A549 (cell line): ENCODE data around the gene PAM.

Source experiments
- CTCF ChIP-seq: fragments of >200 bp; sonication (Bioruptor Twin); formaldehyde crosslinking; IDR thresholded peaks from 3 replicates; pipeline ENCODE4 v1.5.1; 2016
- HDAC2 ChIP-seq: fragments of 200-600 bp; sonication (generic); IDR thresholded peaks from 2 replicates; pipeline ENCODE4 v1.6.1; 2016
- RCOR1 ChIP-seq: fragments of 150-350 bp; IDR thresholded peaks from 2 replicates; pipeline ENCODE4 v1.6.1; 2014; ENCODE audit warnings: antibody characterized with exemption, low read length, low read depth

DNA sequence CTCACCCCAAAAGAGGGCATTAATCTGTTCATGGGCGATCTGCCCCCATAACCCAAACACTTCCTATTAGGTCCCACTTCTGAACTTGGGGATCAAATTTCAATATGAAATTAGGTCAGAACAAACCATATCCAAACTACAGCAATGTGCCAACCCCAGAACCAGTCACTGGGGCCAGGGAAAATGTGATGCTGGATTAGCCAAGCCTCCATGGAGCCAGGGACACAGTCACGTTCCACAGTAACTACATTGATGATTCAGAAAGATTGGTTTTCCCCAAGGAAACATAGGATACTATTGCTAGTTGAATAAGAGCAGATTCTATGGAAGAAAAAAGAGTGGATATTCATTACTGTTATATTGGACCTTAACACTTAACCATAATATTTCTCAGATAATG, 280.6 kb downstream of the PAM start:
- TF ChIP-seq RCOR1 (no peak), CTCF (no peak), HDAC2 (no peak)
